Gastroesophageal sphincter (tissue), 3 donors: ENCODE results near the gene KCNN3.

ENCODE experiments used
- EP300 ChIP-seq: sonication (generic); formaldehyde crosslinking; IDR thresholded peaks from one replicate; pipeline ENCODE4 v1.6.1; 2017; ENCODE audit warnings: antibody characterized with exemption, mild to moderate bottlenecking
- POLR2A ChIP-seq, 2 donors: fragments of 450-650 bp; IDR thresholded peaks; one replicate each; pipeline ENCODE4 v1.6.1; 2017; ENCODE audit warnings: antibody characterized with exemption in 2 of 2, mild to moderate bottlenecking in 2 of 2, moderate library complexity in 1 of 2
- POLR2AphosphoS5 ChIP-seq: sonication (generic); formaldehyde crosslinking; IDR thresholded peaks from one replicate; pipeline ENCODE4 v1.6.1; 2017; ENCODE audit warnings: antibody characterized with exemption
- TF ChIP-seq, protein P1 (sequence below), 4 experiments: fragments of 200-600 bp in 2 of 4; fragments of 450-650 bp in 2 of 4; sonication (generic) in 1 of 4; IDR thresholded peaks; one replicate each; pipeline ENCODE4 v1.5.1; 2017 to 2019; ENCODE audit warnings: antibody characterized with exemption in 4 of 4, mild to moderate bottlenecking in 2 of 4, moderate library complexity in 2 of 4

DNA sequence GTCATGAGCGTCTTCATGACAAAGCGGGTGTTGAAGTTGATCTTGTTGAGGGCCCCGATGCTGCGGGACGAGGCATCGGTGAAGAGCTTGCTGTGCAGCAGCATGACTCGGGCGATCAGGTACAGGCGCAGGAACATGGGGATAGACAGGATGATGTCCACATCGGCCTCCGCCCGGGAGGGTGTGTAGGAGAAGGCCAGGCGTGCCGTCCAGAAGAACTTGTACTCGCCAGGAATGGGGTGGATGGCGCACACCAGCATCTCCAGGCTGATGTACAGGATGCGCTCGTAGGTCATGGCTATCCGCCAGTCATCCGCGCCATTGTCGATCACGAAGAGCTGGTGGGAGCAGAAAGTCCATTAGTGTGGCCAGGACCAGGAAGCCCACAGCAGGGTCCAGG, 98.0 kb downstream of the KCNN3 start:
- TF ChIP-seq, protein P1, sequence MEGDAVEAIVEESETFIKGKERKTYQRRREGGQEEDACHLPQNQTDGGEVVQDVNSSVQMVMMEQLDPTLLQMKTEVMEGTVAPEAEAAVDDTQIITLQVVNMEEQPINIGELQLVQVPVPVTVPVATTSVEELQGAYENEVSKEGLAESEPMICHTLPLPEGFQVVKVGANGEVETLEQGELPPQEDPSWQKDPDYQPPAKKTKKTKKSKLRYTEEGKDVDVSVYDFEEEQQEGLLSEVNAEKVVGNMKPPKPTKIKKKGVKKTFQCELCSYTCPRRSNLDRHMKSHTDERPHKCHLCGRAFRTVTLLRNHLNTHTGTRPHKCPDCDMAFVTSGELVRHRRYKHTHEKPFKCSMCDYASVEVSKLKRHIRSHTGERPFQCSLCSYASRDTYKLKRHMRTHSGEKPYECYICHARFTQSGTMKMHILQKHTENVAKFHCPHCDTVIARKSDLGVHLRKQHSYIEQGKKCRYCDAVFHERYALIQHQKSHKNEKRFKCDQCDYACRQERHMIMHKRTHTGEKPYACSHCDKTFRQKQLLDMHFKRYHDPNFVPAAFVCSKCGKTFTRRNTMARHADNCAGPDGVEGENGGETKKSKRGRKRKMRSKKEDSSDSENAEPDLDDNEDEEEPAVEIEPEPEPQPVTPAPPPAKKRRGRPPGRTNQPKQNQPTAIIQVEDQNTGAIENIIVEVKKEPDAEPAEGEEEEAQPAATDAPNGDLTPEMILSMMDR (IDR thresholded peaks at IDR 0.05): no peak
- TF ChIP-seq POLR2A (IDR thresholded peaks at IDR 0.05) (no peak), EP300 (no peak), POLR2AphosphoS5 (no peak)
